NCI-H187 (cell line): ENCODE results near the gene ARID1B.

ENCODE experiments used
- DNase-seq, 2 experiments: peaks; one replicate each; lab custom pipeline; 2025; lab: John Stamatoyannopoulos, UW

ARID1B gene

GRCh38 chr6:156992020-156992804 is 215.0 kb downstream of the ARID1B start:
- no peak for DNase-seq

- no peak for DNase-seq
These were observed 216.5 kb downstream of the ARID1B start for GRCh38 chr6:156993713-156994112.

DNA sequence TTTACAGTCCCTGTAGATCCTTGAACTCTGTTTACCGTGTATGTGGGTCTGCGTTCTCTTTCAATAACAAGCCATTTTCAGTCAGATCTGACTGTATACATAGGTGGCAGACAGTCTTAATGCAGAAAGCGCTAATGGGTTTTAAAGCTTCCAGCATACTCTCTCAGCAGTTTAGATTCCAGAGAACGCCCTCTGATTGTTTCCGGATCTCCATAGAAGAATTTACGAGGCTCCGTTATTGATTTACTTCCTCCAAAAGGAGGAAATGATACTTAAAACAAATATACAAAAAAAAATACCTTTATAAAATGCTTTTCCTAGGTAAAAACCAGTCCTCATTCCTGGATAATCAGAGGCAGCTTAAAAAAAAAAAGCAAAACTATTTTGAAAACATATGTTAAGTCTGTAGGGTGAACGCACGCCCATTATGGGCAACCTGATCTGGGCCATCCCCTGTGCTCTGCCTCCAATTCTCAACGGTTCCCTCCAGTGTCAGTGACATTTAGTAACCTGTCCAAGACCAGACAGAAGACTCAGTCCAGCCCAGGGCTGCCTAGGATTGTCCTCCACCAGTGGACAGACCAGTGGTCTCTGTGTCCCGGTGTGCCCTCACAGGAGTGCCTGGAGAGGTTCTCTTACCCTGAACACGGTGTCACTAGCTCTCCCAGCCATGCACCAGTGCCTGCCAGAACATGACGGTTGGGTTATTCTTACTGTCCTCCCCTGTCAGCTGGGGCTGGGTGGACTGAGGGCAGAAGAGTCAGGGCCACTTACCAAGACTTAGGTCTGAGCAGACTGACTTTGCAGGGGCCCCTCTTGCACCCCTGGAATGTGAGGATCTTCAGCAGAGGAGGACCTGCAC is 217.3 kb downstream of the ARID1B start:
- no peak for DNase-seq

DNA sequence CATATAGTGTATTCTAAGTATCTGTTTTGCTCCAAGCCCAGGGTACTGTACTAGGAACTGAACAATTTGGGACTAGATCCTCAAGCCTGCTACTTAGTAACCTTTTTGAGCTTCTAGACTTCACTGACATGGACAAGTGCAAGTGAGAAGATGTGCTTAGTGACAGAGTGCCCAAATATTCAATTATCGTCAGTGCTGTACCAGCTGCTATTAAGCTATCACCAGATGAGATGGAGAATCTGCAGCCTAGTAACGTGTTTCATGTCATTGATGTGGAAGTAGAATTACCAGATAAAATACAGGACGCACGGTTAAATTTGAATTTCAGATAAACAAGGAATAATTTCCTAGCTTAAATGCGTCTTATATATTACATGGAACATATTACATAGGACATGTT is 218.3 kb downstream of the ARID1B start:
- DNase-seq, result no peak

GRCh38 chr6:156996265-156996664 is 219.1 kb downstream of the ARID1B start:
- DNase-seq, result no peak

- no peak for DNase-seq
These were observed 221.7 kb downstream of the ARID1B start for GRCh38 chr6:156998794-156999330.

DNA sequence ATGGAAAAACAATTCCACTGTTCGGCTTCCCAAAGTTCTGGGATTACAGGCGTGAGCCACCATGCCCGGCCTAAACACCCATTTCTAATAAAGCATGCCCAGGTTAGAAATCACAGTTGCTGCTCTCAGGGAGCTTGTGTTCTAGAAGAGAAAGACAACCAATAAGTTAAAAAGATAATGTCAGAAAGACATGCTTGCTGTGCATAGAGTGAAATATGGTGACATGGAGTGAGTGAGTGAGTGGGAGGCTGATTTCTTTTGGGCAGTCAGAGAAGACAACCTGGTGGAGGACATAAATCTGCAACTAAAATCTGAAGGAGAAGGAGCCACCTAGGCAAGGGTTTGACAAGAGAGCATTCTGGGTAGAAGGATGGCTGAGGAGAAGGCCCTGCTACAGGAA is 222.6 kb downstream of the ARID1B start:
- no peak for DNase-seq

DNA sequence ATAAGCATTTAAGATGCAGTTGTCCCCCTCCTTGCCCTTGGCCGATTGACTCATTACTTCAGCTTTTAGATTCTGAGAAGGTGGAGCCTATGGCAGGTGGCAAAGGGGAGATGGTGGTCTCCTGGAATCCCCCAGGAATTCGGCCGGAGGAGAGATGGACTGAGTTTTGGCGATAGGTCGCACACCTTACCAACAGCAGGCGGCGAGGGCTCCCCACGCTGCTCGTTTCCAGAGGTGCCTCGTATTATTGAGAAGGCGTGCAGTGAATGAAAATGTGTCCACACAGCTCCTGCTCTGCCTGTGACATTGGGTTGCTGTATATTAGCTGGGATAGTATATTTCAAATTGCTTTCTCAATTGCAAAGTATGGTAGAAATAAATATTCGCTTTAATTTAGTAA is 224.5 kb downstream of the ARID1B start:
- no peak for DNase-seq

DNA sequence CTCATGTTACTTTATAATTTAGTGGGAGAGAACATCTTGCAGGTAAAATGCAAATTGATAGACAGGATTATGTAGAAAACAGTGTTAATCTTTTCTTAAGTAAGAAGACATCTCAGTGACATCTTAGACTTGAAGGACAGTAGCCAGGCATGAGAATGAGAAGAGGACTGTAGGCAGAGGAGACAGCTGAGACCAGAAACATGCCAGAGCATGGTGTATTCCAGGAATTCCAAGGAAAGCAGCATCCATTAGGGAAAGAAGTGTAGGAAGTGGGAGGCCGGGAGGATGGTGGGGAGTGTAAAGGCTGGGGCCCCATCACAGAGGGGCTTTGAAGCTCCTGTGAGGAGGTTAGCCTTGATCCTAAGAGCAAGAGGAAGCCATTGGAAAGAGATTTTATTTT is 225.6 kb downstream of the ARID1B start:
- no peak for DNase-seq

DNA sequence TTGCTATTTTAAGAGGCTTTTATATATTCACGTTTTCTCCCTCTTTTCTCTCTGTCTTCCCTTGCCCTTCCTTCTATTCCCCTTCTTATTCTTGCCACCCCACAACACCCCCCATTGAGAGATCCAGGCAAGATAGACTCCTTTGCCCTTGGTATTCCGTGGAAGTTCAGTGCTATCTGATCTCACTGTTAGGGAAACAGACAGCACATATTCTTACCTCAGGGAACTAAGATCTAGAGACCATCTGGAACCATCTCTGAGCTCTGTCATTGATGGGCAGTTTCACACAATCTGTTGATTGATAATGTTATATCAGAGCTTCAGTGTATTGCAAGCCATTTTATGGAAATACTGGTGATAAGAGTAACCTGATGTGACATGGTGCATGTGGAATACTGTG is 228.8 kb downstream of the ARID1B start:
- DNase-seq, result no peak

- DNase-seq, result no peak
These were observed 231.4 kb downstream of the ARID1B start for GRCh38 chr6:157008568-157008967.

DNA sequence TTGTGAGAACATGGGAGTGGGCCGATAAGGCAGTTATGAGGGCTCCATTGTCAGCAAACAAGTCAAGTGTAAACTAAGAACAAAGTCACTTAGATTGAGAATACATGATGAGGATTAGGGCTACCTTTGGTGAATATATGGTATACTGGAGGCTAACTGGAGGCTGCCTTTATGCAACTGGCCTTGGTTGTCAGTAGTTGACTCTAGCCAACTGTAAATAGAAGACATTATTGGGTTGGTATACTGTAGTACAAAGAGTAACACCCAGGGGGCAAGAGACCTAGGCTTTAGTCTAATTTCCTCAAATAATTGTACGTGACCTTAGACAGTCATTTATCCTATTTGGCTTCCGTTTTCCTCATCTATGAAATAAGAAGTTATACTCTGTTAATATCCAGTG is 235.2 kb downstream of the ARID1B start:
- DNase-seq, result no peak

- DNase-seq, result no peak
These were observed 236.6 kb downstream of the ARID1B start for GRCh38 chr6:157013649-157014304.

DNA sequence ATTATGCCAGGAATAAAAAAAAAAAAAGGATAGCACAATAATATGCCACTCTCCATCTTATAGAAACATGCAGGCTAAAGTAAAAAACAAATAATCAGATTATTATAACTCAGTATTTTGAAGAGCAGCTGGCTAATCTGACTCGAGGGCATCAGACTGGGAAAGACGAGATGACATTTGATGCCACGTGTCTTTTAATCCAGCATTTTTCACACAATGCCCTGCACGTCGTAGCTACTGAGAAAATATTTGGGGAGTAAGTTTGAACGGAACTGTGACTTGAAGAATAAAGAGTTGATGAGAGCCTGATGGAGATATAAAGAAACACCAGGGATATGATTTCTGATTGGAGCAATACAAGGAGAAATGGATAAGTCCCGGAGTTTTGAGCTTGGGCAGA is 237.7 kb downstream of the ARID1B start:
- no peak for DNase-seq

DNA sequence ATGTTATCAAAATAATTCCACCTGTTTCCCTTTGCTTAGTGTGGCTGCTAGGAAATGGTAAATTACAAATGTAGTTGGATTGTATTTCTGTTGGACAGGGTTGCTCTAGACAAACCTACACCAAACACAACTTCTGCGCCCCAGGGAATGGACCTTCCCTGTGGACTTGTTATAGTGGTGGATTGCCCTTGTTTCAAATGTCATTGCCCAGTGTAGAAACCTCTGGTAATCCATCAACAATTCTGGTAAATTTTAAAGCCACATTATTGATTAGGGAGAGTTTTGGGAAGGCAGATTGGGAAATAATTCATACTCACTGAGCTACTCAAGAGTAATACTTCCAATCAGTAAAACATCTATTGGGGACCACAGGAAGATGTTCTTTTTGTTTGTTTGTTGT is 239.8 kb downstream of the ARID1B start:
- DNase-seq, result no peak

DNA sequence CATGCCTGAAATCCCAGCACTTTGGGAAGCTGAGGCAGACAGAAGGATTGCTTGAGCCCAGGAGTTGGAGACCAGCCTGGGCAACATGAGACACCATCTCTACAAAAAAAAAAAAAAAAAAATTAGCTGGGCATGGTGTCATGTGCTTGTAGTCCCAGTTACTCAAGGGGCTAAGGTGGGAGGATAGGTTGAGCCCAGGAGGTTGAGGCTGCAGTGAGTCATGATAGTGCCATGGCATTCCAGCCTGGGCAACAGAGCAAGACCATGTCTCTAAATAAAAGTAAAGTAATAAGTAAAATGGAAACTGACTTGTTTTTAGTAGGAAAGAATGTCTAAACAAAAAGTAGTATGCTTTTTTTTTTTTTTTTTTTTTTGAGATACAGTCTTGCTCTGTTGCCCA is 240.7 kb downstream of the ARID1B start:
- no peak for DNase-seq

GRCh38 chr6:157019115-157019641 is 242.0 kb downstream of the ARID1B start:
- DNase-seq, result no peak

DNA sequence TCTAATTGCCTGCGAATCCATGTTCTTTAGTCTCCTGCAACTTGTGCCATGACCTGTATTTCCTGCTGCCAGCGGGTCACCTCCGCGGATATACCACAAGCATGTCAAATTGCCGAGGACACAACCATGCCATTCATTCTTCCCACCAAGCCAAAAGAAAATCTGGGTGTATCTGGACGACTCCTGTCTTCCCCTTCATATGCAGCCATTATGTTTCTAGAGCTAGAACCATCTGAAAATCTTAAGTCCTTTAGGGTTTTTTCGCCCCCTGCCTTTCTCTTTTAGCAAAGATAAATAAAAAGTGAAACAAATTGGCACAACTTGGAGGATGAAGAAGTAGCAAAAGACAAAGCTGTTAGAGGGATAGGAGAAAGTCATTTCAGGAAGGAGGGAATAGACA is 242.6 kb downstream of the ARID1B start:
- no peak for DNase-seq

- no peak for DNase-seq
These were observed 243.2 kb downstream of the ARID1B start for GRCh38 chr6:157020398-157020797.

DNA sequence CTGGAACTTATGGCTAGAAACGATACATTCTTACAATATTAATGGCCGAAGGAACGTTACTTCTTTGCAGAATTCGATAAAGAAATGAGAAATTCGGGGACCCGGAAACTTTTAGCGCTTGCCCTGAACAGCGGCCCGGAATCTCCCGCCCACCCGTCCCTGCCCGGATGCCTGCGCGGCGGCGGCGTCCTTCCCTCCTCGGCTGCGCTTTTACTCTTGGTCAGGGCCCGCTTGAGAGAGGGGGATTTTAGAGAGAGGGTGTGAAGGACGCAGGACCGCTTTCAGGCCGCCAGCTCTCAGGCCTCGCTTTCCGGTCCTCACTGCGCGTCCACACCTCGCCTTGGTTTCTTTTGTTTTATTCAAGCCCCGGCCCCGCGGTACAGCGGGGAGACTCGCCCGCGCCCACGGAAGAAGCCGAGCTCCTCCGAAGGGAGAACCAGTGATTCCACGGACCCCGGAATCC is 243.7 kb downstream of the ARID1B start:
- peak in 1 of 2 experiments; percentile 48 for DNase-seq

DNA sequence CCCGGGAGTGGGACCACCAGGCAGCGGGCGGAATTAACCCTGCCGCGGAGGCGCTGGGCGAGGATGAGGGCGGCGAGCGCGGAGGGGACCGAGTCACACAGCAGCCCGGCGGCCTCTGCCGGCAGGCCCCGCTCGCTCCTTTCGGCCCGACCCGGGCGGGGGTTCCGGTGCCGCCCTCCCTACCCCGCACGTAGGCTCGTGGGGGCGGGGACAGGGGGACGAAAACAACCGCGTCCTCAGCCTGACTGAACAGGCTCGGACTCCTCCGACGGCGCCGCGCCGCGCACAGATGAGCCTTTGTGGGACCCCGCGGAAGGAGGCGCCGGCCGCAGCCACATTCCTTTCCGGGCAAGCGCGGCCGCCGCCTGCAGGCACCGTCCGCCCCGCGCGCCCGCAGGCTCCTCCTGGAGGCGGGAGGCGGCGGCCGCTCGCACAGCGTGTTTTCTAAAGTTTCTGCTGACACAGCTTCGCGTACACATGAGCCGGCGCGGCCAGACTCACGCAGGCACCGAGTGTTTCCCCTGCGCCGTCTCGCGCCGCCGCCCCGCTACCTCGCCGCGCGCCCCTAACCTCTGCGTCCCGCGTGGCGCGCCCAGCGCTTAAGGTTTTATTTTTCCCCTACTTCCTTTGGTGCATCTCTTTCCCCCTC is 244.3 kb downstream of the ARID1B start:
- DNase-seq, result peak; percentile 67 to 77
